ENCODE results near the gene TARS1.
"Not testable (repeated sequence)": the region's sequence is repeated elsewhere in the genome, so short reads cannot be mapped to it uniquely, and the experiment has no call there.

GRCh38 chr5:33435893-33436490, 4.8 kb upstream of the TARS1 start:
- not testable (repeated sequence) for TF ChIP-seq POLR2A (IDR thresholded peaks at IDR 0.05; ENCODE audit: low read depth, low read length); ZZZ3 (IDR thresholded peaks at IDR 0.05; ENCODE audit: control insufficient read depth, insufficient read length, low read depth); CUX1 (IDR thresholded peaks at IDR 0.05; ENCODE audit: insufficient replicate concordance, low read depth, low read length); CREB1 (IDR thresholded peaks at IDR 0.05; ENCODE audit: low read depth); POLR2AphosphoS5 (IDR thresholded peaks at IDR 0.05; ENCODE audit: low read length); CHD1 (IDR thresholded peaks at IDR 0.05; ENCODE audit: low read depth, low read length); FOS (IDR thresholded peaks at IDR 0.05; ENCODE audit: borderline replicate concordance, extremely low read depth, insufficient read length); SIN3A (IDR thresholded peaks at IDR 0.05; ENCODE audit: low read depth, low read length); TARDBP (IDR thresholded peaks at IDR 0.05; ENCODE audit: borderline replicate concordance); HDAC6 (IDR thresholded peaks at IDR 0.05; ENCODE audit: unreplicated experiment)
- TF ChIP-seq, protein P1, sequence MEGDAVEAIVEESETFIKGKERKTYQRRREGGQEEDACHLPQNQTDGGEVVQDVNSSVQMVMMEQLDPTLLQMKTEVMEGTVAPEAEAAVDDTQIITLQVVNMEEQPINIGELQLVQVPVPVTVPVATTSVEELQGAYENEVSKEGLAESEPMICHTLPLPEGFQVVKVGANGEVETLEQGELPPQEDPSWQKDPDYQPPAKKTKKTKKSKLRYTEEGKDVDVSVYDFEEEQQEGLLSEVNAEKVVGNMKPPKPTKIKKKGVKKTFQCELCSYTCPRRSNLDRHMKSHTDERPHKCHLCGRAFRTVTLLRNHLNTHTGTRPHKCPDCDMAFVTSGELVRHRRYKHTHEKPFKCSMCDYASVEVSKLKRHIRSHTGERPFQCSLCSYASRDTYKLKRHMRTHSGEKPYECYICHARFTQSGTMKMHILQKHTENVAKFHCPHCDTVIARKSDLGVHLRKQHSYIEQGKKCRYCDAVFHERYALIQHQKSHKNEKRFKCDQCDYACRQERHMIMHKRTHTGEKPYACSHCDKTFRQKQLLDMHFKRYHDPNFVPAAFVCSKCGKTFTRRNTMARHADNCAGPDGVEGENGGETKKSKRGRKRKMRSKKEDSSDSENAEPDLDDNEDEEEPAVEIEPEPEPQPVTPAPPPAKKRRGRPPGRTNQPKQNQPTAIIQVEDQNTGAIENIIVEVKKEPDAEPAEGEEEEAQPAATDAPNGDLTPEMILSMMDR (IDR thresholded peaks at IDR 0.05 in 2 of 3, conservative IDR thresholded peaks at IDR 0.05 in 1 of 3; ENCODE audit: control insufficient read depth in 2 of 3, extremely low read depth in 1 of 3, insufficient read depth in 1 of 3, low read depth in 3 of 3, low read length in 3 of 3), result peak; percentile 74 to 91 (median 74)
- TF ChIP-seq, protein P2, sequence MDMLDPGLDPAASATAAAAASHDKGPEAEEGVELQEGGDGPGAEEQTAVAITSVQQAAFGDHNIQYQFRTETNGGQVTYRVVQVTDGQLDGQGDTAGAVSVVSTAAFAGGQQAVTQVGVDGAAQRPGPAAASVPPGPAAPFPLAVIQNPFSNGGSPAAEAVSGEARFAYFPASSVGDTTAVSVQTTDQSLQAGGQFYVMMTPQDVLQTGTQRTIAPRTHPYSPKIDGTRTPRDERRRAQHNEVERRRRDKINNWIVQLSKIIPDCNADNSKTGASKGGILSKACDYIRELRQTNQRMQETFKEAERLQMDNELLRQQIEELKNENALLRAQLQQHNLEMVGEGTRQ (IDR thresholded peaks at IDR 0.05; ENCODE audit: borderline replicate concordance, low read depth, low read length), result not testable (repeated sequence)
